ENCODE data around the gene PYGM.
A peak's percentile ranks its signal among the peaks of the same experiment; 100 is the strongest.

The PYGM gene

GRCh38 chr11:64763526-64764039 is 3.8 kb upstream of the PYGM start:
- Histone ChIP-seq H3K27me3 (ENCODE audit: control insufficient read depth, insufficient read depth, low read length) (no peaks in the 10 kb centered on the region), H3K36me3 (ENCODE audit: control insufficient read depth, insufficient read depth, low read length) (peaks cover 34% of the 10 kb centered on the region), H3K9me3 (ENCODE audit: control insufficient read depth, low read length) (no peaks in the 10 kb centered on the region), H3K4me1 (ENCODE audit: control insufficient read depth, insufficient read depth, low read length) (peaks cover 8% of the 10 kb centered on the region), H3K4me3 (ENCODE audit: low read length) (no peak overlapping the region), H3K9ac (ENCODE audit: low read length) (peak overlapping the region; percentile 25)

DNA sequence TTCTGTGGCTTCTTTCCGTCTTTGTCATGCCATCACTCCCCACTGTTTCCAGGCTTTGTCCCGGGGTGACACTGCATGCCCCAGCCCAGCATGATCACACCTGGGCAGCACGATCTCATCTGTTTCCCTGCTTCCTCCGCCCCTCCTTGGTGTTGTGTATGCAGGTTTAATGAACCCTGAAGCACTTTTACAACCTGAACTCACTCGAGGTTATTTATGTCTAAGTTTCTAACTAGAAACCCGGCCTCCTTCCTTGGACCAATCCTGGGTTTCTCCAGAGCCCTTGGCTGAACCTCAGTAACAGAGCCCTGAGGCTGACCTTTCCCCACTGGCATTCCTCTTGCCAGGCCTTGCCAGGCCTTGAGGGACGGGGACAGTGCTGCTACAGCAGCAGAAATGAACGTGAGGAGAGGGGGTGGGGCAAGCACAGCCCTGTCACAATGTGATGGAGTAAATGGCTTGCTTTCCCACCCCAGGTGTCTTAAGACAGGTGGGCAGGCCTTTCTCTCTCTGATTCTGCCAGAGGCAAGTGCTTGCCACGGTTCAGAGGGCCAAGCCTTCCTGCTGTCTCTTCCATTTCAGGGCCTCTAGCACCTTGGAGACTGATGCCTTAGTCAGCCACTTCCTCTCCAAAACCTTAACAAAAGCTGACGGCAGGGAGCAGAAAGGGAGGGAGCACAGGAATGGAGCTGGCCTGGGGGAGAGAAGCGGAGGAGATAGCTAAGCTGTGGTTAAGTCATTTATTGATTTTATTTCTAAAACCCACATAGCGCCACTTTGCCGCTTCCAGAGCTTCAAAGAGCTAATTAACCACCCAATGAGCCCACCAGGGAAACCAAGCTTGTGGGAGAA is 3.1 kb upstream of the PYGM start:
- Histone ChIP-seq H3K4me1 (ENCODE audit: control insufficient read depth, insufficient read depth, low read length) (peaks cover 8% of the 10 kb centered on the region), H3K4me3 (ENCODE audit: low read length) (no peak overlapping the region), H3K27me3 (ENCODE audit: control insufficient read depth, insufficient read depth, low read length) (no peaks in the 10 kb centered on the region), H3K9ac (ENCODE audit: low read length) (peak overlapping the region; percentile 25), H3K36me3 (ENCODE audit: control insufficient read depth, insufficient read depth, low read length) (peaks cover 30% of the 10 kb centered on the region), H3K9me3 (ENCODE audit: control insufficient read depth, low read length) (no peaks in the 10 kb centered on the region)

DNA sequence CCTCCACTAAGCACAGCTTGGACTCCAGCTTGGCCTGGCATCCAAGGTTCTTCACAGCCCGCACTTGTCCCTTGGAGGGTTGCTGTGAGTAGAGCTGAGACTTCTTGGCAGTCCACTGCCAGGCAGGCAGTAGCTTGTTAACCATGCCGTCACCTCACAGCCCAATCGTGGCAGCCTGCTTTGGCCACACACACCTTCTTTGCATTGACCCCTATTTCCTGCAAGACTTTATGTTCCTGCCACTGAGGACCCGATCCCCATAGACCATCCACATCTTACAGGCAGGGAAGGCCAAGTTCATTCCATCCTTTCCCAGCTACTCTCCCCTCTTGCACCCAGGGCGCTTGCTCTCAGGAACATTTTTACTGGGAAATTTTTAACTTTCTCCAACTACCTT is 2.5 kb upstream of the PYGM start:
- Histone ChIP-seq H3K4me3 (ENCODE audit: low read length) (no peak overlapping the region), H3K4me1 (ENCODE audit: control insufficient read depth, insufficient read depth, low read length) (peaks cover 8% of the 10 kb centered on the region), H3K36me3 (ENCODE audit: control insufficient read depth, insufficient read depth, low read length) (peaks cover 24% of the 10 kb centered on the region), H3K9ac (ENCODE audit: low read length) (no peak overlapping the region), H3K27me3 (ENCODE audit: control insufficient read depth, insufficient read depth, low read length) (no peaks in the 10 kb centered on the region), H3K9me3 (ENCODE audit: control insufficient read depth, low read length) (no peaks in the 10 kb centered on the region)

GRCh38 chr11:64760759-64761420 is 1.1 kb upstream of the PYGM start:
- Histone ChIP-seq H3K4me1 (ENCODE audit: control insufficient read depth, insufficient read depth, low read length) (peaks cover 8% of the 10 kb centered on the region), H3K27me3 (ENCODE audit: control insufficient read depth, insufficient read depth, low read length) (no peaks in the 10 kb centered on the region), H3K4me3 (ENCODE audit: low read length) (no peak overlapping the region), H3K9me3 (ENCODE audit: control insufficient read depth, low read length) (no peaks in the 10 kb centered on the region), H3K9ac (ENCODE audit: low read length) (no peak overlapping the region), H3K36me3 (ENCODE audit: control insufficient read depth, insufficient read depth, low read length) (peaks cover 20% of the 10 kb centered on the region)

DNA sequence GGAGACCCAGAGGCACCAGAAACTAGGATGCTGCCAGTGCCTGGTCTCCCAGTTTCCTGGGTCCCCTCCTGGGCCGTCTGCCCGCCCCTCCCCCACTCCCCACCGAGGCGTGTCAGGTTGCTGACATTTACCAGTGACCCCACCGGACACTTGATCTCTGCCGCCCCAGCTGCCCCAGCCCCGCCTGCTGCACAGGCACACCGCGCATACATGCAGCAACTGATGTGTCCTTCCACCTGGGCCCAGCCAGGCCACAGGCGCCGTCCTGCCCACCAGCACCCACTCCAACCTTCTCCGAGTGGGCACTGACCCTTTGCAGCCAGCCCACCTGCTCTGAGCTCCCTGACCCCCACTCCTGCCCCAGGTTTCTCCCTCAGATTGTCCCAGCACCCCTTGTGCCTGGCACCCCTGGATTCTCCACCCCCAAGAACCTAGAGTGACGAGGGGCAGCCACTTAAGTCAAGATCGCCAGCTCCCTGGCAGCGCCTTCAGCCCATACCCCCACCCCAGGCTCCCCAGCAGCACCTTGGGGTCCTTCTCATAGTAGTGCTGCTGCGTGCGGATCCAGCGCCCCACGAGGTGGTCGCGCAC is 548 bp downstream of the PYGM start:
- H3K9me3 ChIP-seq (ENCODE audit: control insufficient read depth, low read length) = no peaks in the 10 kb centered on the region
- H3K27me3 ChIP-seq (ENCODE audit: control insufficient read depth, insufficient read depth, low read length) = no peaks in the 10 kb centered on the region
- peaks cover 12% of the 10 kb centered on the region for H3K36me3 ChIP-seq (ENCODE audit: control insufficient read depth, insufficient read depth, low read length)
- no peak overlapping the region for H3K4me3 ChIP-seq (ENCODE audit: low read length)
- H3K4me1 ChIP-seq (ENCODE audit: control insufficient read depth, insufficient read depth, low read length) = peaks cover 8% of the 10 kb centered on the region
- no peak overlapping the region for H3K9ac ChIP-seq (ENCODE audit: low read length)

- Histone ChIP-seq H3K36me3 (ENCODE audit: control insufficient read depth, insufficient read depth, low read length) (peaks cover 6% of the 10 kb centered on the region), H3K9me3 (ENCODE audit: control insufficient read depth, low read length) (no peaks in the 10 kb centered on the region), H3K4me1 (ENCODE audit: control insufficient read depth, insufficient read depth, low read length) (peaks cover 5% of the 10 kb centered on the region), H3K4me3 (ENCODE audit: low read length) (no peak overlapping the region), H3K9ac (ENCODE audit: low read length) (no peak overlapping the region), H3K27me3 (ENCODE audit: control insufficient read depth, insufficient read depth, low read length) (no peaks in the 10 kb centered on the region)
These were observed 1.3 kb downstream of the PYGM start for GRCh38 chr11:64758330-64759079.

GRCh38 chr11:64757549-64758329 is 2.0 kb downstream of the PYGM start:
- Histone ChIP-seq H3K9me3 (ENCODE audit: control insufficient read depth, low read length) (no peaks in the 10 kb centered on the region), H3K36me3 (ENCODE audit: control insufficient read depth, insufficient read depth, low read length) (no peaks in the 10 kb centered on the region), H3K4me1 (ENCODE audit: control insufficient read depth, insufficient read depth, low read length) (peaks cover 5% of the 10 kb centered on the region), H3K9ac (ENCODE audit: low read length) (no peak overlapping the region), H3K4me3 (ENCODE audit: low read length) (no peak overlapping the region), H3K27me3 (ENCODE audit: control insufficient read depth, insufficient read depth, low read length) (no peaks in the 10 kb centered on the region)

DNA sequence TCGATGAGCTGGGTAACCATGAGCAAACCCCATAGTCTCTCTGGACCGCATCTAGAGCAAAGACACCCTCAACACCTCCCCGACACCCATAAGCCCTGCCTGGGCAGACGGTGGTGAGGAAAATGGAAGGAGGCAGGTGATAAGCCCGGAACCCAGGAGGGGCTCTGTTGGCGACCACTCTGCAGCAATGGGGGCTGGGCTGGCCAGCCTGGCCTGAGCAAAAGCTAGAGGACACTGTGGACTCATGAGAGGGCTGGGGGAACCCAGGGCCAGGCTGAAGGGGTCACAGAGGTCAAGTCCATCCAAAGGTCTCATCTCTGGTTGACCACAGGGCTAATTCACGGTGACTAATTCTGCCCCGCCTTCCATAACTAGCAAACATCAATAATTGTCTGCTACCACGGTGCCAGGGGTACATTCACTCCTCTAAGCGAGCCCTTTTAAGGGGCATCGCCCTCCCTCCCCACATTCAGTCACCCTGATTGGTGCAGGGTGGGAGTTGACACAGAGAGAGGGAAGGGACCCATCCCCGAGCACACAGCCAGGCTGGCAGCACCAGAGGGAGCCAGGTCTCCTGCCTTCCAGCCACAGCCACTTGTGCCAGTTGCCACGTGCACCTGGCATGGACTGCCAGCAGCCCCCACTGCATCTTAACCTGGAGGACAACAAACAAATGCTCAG is 4.0 kb downstream of the PYGM start:
- H3K9ac ChIP-seq (ENCODE audit: low read length) = no peak overlapping the region
- peaks cover 5% of the 10 kb centered on the region for H3K4me1 ChIP-seq (ENCODE audit: control insufficient read depth, insufficient read depth, low read length)
- H3K4me3 ChIP-seq (ENCODE audit: low read length) = no peak overlapping the region
- no peaks in the 10 kb centered on the region for H3K36me3 ChIP-seq (ENCODE audit: control insufficient read depth, insufficient read depth, low read length)
- H3K27me3 ChIP-seq (ENCODE audit: control insufficient read depth, insufficient read depth, low read length) = no peaks in the 10 kb centered on the region
- H3K9me3 ChIP-seq (ENCODE audit: control insufficient read depth, low read length) = no peaks in the 10 kb centered on the region

DNA sequence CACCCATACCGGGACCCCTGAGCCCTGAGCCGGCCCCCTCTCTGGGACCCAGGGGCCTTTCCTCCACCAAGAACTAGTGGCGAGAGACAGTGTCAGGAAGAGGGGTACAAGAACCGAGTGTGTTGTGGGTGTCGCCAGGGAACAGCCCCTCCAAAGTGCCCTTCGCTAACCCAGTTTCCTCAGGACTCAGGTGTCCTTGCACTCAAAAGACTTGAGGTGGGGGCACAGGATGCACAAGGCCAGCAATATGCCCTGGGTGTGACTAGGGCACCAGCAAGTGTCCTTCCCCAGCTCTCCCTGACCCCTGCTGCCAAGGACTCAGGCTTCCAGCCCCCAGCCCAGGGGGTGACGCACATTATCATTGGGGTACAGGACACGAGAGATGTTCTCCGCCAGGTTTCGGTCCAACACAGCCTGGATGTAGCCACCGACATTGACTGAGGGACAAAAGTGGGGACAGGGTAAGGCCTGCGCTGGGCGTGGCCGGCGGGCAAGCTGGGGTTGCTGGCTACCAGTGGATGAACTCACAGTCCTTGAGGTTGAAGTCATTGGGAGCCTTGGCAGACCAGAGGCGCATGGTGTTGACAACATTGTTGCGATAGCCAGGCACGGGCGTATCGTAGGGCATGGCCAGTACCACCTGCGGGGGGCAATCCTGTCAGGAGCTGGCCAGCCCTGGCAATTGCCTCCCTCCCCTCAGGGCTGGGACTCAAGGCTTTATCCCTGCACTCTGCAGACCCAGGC is 4.7 kb downstream of the PYGM start:
- Histone ChIP-seq H3K4me3 (ENCODE audit: low read length) (no peak overlapping the region), H3K9ac (ENCODE audit: low read length) (no peak overlapping the region), H3K36me3 (ENCODE audit: control insufficient read depth, insufficient read depth, low read length) (no peaks in the 10 kb centered on the region), H3K9me3 (ENCODE audit: control insufficient read depth, low read length) (no peaks in the 10 kb centered on the region), H3K27me3 (ENCODE audit: control insufficient read depth, insufficient read depth, low read length) (no peaks in the 10 kb centered on the region), H3K4me1 (ENCODE audit: control insufficient read depth, insufficient read depth, low read length) (peaks cover 5% of the 10 kb centered on the region)

GRCh38 chr11:64754124-64754918 is 5.5 kb downstream of the PYGM start:
- H3K4me1 ChIP-seq (ENCODE audit: control insufficient read depth, insufficient read depth, low read length) = peaks cover 1% of the 10 kb centered on the region

More at GRCh38 chr11:64754124-64754918, 5.5 kb downstream of the PYGM start:
- Histone ChIP-seq H3K9me3 (ENCODE audit: control insufficient read depth, low read length) (no peaks in the 10 kb centered on the region), H3K9ac (ENCODE audit: low read length) (no peak overlapping the region), H3K4me3 (ENCODE audit: low read length) (no peak overlapping the region), H3K36me3 (ENCODE audit: control insufficient read depth, insufficient read depth, low read length) (no peaks in the 10 kb centered on the region), H3K27me3 (ENCODE audit: control insufficient read depth, insufficient read depth, low read length) (no peaks in the 10 kb centered on the region)
